Measurements from ENCODE around the gene EGLN2. TPM values are rescaled to one million over a fixed set of nuclear protein-coding genes. Genes with fewer than 3 reads are reported as not detected.
"Not testable (repeated sequence)": the region's sequence is repeated elsewhere in the genome, so short reads cannot be mapped to it uniquely, and the experiment has no call there.

EGLN2 gene
- total RNA-seq, 2 experiments from 2014 or later, result 124 to 126 TPM

- Mint-ChIP-seq H3K36me3 (ENCODE audit: low read depth) (peaks cover 25% of the 10 kb centered on the region), H3K4me1 (peaks cover 39% of the 10 kb centered on the region)
- H3K27me3 Mint-ChIP-seq, H3K27ac Mint-ChIP-seq, CTCF ChIA-PET, POLR2A ChIA-PET, DNase-seq, H3K4me3 Mint-ChIP-seq, H3K9me3 Mint-ChIP-seq: not testable (repeated sequence)
Observed at GRCh38 chr19:40830741-40831140, 31.8 kb downstream of the EGLN2 start.

DNA sequence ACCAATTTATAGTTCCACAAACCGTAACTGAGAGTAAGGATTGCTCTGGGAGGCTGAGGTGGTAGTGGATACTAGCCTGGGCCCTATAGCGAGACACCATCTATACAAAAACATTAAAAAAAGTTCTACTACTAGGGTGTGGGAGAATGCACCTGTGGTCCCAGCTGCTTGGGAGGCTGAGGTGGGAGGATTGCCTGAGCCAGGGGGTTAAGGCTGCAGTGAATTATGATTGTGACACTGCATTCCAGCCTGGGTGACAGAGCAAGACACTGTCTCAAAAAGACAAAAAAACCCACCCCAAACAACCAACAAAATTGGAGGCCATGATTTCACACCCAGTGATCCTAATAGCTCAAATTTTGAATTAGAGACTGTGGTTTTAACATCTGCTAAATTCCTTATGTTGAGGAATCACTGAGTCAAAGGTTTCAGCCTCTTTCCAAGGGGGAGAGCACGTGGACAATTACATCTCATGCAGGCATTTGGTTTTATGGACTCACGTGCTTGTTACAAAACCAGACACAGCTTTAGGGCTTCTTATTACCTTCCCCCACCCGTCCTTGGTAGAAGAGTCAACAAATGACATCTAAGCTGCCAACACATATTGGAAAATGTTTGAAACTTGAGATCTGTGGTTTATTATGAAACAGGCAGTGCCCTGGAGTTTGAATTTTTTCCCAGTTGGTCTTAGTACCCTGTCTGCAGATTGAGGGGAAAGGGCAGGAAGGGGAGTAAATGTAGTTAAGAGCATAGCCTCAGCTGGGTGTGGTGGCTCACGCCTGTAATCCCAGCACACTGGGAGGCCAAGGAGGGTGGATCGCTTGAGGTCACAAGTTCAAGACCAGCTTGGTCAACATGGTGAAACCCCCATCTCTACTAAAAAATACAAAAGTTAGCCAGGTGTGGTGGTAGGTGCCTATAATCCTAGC is 32.8 kb downstream of the EGLN2 start:
- Mint-ChIP-seq H3K27me3 (no peaks in the 10 kb centered on the region), H3K4me3 (no peak overlapping the region), H3K36me3 (ENCODE audit: low read depth) (peaks cover 22% of the 10 kb centered on the region), H3K27ac (peak overlapping the region; percentile 64), H3K4me1 (peaks cover 32% of the 10 kb centered on the region), H3K9me3 (peaks cover 6% of the 10 kb centered on the region)
- DNase-seq, result no peak
- POLR2A ChIA-PET, result interaction anchor here (0.6 kb wide), 2 partner anchors 40 to 622 kb away, joined by 3 to 4 read pairs; no protein-coding TSS in a partner anchor
- CTCF ChIA-PET, result interaction anchor here (0.7 kb wide), 1 partner anchor 12 kb away, joined by 5 read pairs; no protein-coding TSS in a partner anchor

GRCh38 chr19:40832431-40832790 is 33.4 kb downstream of the EGLN2 start:
- H3K27ac Mint-ChIP-seq, DNase-seq, CTCF ChIA-PET, POLR2A ChIA-PET, H3K9me3 Mint-ChIP-seq, H3K27me3 Mint-ChIP-seq, H3K4me3 Mint-ChIP-seq: not testable (repeated sequence)
- H3K4me1 Mint-ChIP-seq, result peaks cover 26% of the 10 kb centered on the region
- H3K36me3 Mint-ChIP-seq (ENCODE audit: low read depth), result peaks cover 15% of the 10 kb centered on the region

GRCh38 chr19:40833728-40834533 is 34.9 kb downstream of the EGLN2 start:
- peak overlapping the region; percentile 9 for H3K27ac Mint-ChIP-seq
- H3K4me3 Mint-ChIP-seq; POLR2A ChIA-PET; H3K36me3 Mint-ChIP-seq (ENCODE audit: low read depth); DNase-seq; H3K27me3 Mint-ChIP-seq; H3K9me3 Mint-ChIP-seq: not testable (repeated sequence)
- H3K4me1 Mint-ChIP-seq, result peaks cover 21% of the 10 kb centered on the region
- CTCF ChIA-PET, result interaction anchor here (1.0 kb wide), 2 partner anchors 10 to 53 kb away, joined by 3 read pairs; no protein-coding TSS in a partner anchor

- CTCF ChIA-PET, result no interaction called here
- H3K27me3 Mint-ChIP-seq, result peaks cover 24% of the 10 kb centered on the region
- no peak for DNase-seq
- POLR2A ChIA-PET, result no interaction called here
- H3K27ac Mint-ChIP-seq, result no peak overlapping the region
- no peak overlapping the region for H3K4me3 Mint-ChIP-seq
- H3K9me3 Mint-ChIP-seq, result no peaks in the 10 kb centered on the region
- H3K4me1 Mint-ChIP-seq, result peaks cover 18% of the 10 kb centered on the region
- H3K36me3 Mint-ChIP-seq (ENCODE audit: low read depth), result no peaks in the 10 kb centered on the region
Observed at GRCh38 chr19:40836754-40837429, 37.9 kb downstream of the EGLN2 start.

GRCh38 chr19:40838477-40838876 is 39.5 kb downstream of the EGLN2 start:
- H3K4me1 Mint-ChIP-seq; H3K4me3 Mint-ChIP-seq; H3K27ac Mint-ChIP-seq; POLR2A ChIA-PET; CTCF ChIA-PET; H3K9me3 Mint-ChIP-seq; H3K36me3 Mint-ChIP-seq (ENCODE audit: low read depth); DNase-seq: not testable (repeated sequence)
- peaks cover 24% of the 10 kb centered on the region for H3K27me3 Mint-ChIP-seq

GRCh38 chr19:40842012-40842411 is 43.0 kb downstream of the EGLN2 start:
- H3K27ac Mint-ChIP-seq, DNase-seq, H3K9me3 Mint-ChIP-seq, H3K4me3 Mint-ChIP-seq, CTCF ChIA-PET, POLR2A ChIA-PET: not testable (repeated sequence)
- Mint-ChIP-seq H3K4me1 (peaks cover 20% of the 10 kb centered on the region), H3K36me3 (ENCODE audit: low read depth) (peaks cover 10% of the 10 kb centered on the region), H3K27me3 (peaks cover 28% of the 10 kb centered on the region)

DNA sequence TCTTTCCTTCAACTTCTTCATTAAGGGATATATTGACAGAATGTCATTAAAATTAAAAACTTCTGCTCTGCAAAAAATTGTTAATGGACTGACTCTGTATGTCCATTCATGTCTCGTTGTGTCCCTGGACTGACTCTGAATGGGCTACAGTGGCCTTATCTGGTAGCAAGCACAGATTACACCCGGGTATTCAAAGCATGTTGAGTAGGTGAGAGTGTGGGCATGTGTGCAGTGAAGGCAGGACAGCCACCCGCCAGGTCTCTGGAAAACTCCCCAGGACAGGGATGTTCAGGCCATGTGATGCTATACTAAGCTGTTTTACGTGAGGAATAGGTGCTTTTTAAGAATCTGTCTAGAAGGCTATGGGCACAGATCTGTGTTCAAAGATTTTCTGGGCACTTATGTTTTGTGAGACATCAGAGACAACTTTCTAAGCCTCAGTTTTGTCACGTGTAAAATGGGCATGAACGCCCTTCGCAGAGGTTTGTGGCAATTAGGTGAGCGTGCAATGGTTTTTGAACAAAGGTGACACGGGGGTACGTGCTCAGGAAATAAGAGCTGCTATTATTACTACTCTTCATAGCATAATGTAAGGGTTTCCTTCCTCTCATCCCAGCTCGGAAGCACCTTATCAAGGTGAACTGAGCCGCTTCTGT is 44.1 kb downstream of the EGLN2 start:
- peaks cover 11% of the 10 kb centered on the region for H3K36me3 Mint-ChIP-seq (ENCODE audit: low read depth)
- POLR2A ChIA-PET, CTCF ChIA-PET, H3K4me3 Mint-ChIP-seq, DNase-seq, H3K9me3 Mint-ChIP-seq: not testable (repeated sequence)
- H3K27me3 Mint-ChIP-seq, result peaks cover 39% of the 10 kb centered on the region
- H3K27ac Mint-ChIP-seq, result peak overlapping the region; percentile 81
- H3K4me1 Mint-ChIP-seq, result peaks cover 26% of the 10 kb centered on the region

DNA sequence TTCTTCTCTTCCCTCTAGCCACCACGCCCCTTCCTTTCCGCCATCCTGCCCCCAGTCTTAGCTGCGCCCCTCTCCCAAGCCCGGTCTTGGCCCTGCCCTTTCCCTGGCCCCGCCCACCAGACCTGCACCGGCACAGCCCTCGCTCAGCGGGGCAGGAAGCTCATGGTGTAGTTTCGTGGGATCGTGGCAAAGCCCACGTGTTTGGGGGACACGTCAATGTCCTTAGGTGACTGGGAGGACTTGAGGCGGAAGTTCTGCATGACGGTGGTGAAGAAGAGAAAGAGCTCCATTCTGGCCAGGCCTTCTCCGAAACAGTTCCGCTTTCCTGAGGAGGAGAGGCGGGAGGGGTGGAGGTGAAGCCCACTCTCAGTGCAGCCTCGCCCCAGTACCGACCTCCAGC is 44.7 kb downstream of the EGLN2 start:
- H3K9me3 Mint-ChIP-seq, POLR2A ChIA-PET: not testable (repeated sequence)
- Mint-ChIP-seq H3K27ac (peak overlapping the region; percentile 81), H3K4me3 (peak overlapping the region; percentile 48), H3K4me1 (peaks cover 28% of the 10 kb centered on the region), H3K27me3 (peaks cover 45% of the 10 kb centered on the region), H3K36me3 (ENCODE audit: low read depth) (peaks cover 11% of the 10 kb centered on the region)
- CTCF ChIA-PET, result interaction anchor here (0.6 kb wide), 1 partner anchor 301 kb away, joined by 5 read pairs; no protein-coding TSS in a partner anchor
- peak; percentile 74 for DNase-seq

DNA sequence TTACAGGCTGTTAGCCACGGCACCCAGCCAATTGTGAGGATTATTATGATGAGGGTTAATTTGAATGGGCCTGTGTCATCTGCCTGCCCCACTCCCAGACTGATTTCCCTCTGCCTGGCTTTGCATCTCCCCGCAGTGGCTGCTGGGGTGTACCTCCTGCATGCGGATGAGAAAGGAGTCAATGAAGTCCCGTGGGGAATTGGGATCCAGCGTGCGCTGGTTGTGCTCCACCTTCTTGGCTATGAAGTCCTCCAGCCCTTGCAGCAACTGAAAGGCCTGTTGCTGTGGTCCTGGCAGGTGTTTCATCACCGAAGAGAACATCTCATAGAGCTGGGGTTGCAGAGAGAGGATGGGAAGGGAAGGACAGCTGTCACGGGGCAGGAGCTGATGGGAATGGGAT is 47.7 kb downstream of the EGLN2 start:
- H3K4me3 Mint-ChIP-seq, H3K27ac Mint-ChIP-seq, DNase-seq, H3K9me3 Mint-ChIP-seq: not testable (repeated sequence)
- Mint-ChIP-seq H3K36me3 (ENCODE audit: low read depth) (peaks cover 11% of the 10 kb centered on the region), H3K4me1 (peaks cover 35% of the 10 kb centered on the region), H3K27me3 (peaks cover 48% of the 10 kb centered on the region)
- CTCF ChIA-PET, result interaction anchor here (0.5 kb wide), 1 partner anchor 203 kb away, joined by 5 read pairs; no protein-coding TSS in a partner anchor
- POLR2A ChIA-PET, result interaction anchor here (0.6 kb wide), 1 partner anchor 69 kb away, joined by 3 read pairs; no protein-coding TSS in a partner anchor

DNA sequence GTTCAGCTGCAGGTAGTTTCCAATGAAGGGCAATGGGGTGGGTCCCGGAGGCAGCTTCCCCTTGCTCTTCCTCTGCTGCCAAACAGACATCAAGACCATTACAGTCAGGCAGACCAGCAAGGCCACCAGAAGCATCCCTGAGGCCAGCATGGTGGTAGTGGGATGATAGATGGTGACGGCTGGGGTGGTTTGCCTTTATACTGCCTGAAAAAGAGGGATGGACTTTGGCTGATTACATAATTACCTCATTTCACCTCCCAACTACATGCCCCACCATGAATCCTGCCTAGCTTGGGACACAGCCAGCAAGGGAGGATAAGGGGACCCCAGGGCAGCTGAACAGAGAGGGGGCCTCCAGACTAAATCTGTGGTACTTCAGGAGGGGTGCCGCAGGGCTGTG is 51.3 kb downstream of the EGLN2 start, which contains the start of gene CYP2A6:
Gene CYP2A6 (minus strand): TSS at position 171 of the 400 bp plus-strand sequence. CDS start 21 bp downstream, at position 150.
- Mint-ChIP-seq H3K4me1 (peaks cover 16% of the 10 kb centered on the region), H3K27me3 (peaks cover 48% of the 10 kb centered on the region)
- CTCF ChIA-PET; DNase-seq; H3K9me3 Mint-ChIP-seq; H3K27ac Mint-ChIP-seq; H3K4me3 Mint-ChIP-seq; H3K36me3 Mint-ChIP-seq (ENCODE audit: low read depth); POLR2A ChIA-PET: not testable (repeated sequence)

- H3K4me3 Mint-ChIP-seq; POLR2A ChIA-PET; H3K27ac Mint-ChIP-seq; CTCF ChIA-PET; H3K36me3 Mint-ChIP-seq (ENCODE audit: low read depth); H3K9me3 Mint-ChIP-seq; DNase-seq: not testable (repeated sequence)
- H3K4me1 Mint-ChIP-seq, result peaks cover 12% of the 10 kb centered on the region
- peaks cover 38% of the 10 kb centered on the region for H3K27me3 Mint-ChIP-seq
Observed at GRCh38 chr19:40852467-40853152, 53.6 kb downstream of the EGLN2 start.
